Left ventricle myocardium superior (tissue), 1 donor: Measurements from ENCODE around the gene THBS4. TPM values are rescaled to one million over a fixed set of nuclear protein-coding genes. Genes with fewer than 3 reads are reported as not detected.

Source experiments
- ATAC-seq: fragments of 200-7000 bp; cut with Tn5 transposase; one replicate; pipeline ENCODE4 v1.9.1; 2020; ENCODE audit warnings: mild to moderate bottlenecking, moderate library complexity
- DNase-seq: peaks from one replicate; pipeline ENCODE4 v3.0.0-alpha.2; 2020
- intact Hi-C: fragments of 100-400 bp; cut with micrococcal nuclease; formaldehyde crosslinking; loops from one replicate; pipeline ENCODE4 v1.11.0; 2022
- long read RNA-seq: library from polyadenylated mRNA; unstranded; transcript quantifications from one replicate; pipeline ENCODE4 v2.0.0, GENCODE V29; 2021
- total RNA-seq: library from RNA; stranded (reverse); fragmentation: NEBNext Ultra II Directional; extraction: Animal tissue kit (Norgen Biotek cat#: 25700); gene quantifications from one replicate; pipeline ENCODE4 v1.2.1, GENCODE V29; 2021
- donor health status: DM: no; HTN: yes; CAD: no; lungs with severe emphysema.

The THBS4 gene
- total RNA-seq = 29.5 TPM
- long read RNA-seq, transcript THBS4-201 (22 exons, 3,222 nt) = major isoform, 68 of 99 reads
- long read RNA-seq, partial matches to known transcripts = 21 of 99 reads
- long read RNA-seq, other reads (novel, unspliced or antisense) = 10 of 99 reads

DNA sequence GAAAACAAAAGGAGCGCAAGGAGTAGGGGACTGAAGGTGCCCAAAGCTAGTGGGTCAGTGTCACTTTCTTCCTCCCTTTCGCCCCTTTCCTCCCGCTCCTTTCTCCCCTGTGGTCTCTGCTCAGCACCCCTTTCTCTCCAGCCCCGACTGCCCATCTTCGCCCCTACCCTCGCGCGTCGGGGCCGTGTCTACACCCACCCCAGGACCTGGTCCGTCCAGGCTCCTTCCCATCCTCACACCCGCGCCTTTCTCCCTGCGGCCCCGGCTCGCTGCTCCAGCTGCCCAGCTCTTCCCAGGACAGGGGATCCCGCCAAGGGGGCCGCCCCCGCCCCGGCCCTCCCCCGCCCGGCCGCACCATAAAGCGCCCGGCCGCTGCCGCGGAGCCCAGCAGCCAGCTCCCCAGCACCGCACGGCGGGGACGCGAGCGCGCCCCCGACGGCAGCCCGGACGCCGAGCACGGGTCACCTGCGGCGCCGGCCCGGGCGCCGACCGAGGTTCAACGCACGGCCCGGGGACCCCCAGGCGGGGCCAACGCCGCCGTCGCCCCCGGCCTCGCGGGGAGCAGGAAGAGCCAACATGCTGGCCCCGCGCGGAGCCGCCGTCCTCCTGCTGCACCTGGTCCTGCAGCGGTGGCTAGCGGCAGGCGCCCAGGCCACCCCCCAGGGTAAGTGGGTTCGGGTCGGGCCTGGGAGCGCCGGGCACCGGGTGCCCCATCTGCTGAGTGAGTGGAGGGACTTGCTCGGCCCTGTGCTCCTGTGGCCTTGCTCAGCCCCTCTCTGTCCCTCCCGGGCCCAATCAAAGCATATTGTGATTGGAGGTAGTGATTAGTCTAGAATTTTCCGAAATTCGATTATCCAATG is at the start of gene THBS4:
TSS of gene THBS4 (plus strand) at position 387 of the 860 bp plus-strand sequence. CDS start at position 577, 190 bp downstream.
- intact Hi-C loops = no loop called here
- ATAC-seq = peak; percentile 72

DNA sequence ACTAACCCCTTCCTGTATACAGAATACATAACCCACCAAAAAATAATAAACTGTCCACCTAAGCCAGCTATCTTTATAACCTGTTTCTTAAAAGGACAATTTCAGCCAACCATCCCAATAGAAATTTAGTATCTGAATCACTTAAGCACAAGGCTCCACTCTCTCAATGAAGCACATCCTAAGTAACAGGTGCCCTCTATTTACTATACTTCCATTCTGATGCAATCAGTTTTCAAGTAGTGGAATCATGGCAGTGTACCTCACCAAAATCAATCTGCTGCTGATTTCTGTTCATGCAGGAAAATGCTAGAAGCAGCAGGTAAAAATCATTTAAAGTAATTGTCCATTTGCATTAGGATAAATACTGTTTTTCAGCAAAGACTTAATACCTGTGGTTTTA is 48.9 kb upstream of the THBS4 start:
- intact Hi-C loops = no loop called here
- ATAC-seq = no peak
- no peak for DNase-seq

More for the DNA sequence above, at the start of gene THBS4:
- peak; percentile 44 for DNase-seq

DNA sequence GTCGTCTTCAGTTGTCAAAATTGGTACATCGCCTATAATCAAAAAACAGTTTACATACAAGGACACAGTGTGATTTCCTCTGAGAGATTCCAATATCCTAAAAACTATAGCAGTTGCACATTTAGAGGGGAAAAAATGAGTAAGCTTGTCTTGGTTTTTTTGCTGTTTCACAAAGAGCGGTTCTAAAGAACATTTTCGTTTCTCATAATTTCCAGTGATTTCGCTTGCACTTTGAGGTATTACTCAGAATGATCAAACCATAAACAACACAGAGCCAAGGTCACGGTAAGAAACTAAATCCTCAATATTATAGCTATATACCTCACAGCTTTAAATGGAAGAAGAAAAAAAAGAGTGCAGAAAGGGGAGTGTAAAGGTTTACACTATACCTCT is 44.9 kb upstream of the THBS4 start:
- intact Hi-C loops = no loop called here
- no peak for ATAC-seq

DNA sequence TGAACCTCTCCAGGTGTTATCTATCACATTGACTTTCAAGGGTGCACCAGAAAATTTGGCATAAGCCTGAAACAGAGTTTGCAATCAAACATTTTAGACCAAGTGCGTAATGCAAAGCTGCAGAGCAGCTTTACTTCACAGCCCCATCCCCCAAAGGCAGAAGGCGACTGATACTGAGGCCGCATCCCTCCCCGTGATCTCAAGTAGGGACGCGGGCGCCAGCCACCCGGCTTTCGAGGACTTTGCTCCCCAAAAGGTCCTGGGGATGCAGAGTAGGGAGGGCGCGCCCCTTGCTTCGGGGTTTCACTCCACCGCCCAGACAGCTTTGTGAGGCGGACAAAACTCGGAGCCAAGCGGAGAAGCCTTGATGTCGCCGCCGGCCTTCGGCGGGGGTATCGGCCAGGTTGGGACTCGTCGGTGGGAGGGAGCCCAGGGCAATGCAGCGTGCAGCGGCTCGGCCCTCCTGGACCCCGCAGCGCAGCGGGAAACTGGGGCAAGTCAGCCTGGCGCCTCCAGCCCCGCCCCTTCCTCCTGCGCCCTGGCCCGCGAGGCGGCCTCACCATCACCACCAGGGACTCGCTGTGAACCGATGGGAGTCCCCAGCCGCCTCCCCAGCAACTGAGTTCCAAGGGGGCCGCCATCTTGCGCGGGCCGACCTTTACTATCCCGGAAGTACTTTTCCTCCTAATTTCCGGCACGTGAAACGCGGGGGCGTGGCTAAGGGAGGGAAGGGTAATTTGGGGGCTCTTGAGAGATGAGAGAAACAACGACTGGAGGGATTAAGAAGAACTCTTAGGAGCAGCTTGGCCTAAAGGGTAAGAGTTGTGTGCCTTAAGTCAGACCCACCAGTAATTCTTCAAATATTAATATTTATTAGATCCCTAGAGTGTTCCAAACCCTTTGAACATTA is 44.3 kb upstream of the THBS4 start, which contains the start of gene MTX3:
TSS of gene MTX3 (minus strand) at position 665 of the 910 bp plus-strand sequence. CDS start at position 641, 24 bp downstream.
- intact Hi-C loops = no loop called here
- peak; percentile 91 for DNase-seq
- peak; percentile 98 for ATAC-seq

More for the DNA sequence above, 44.9 kb upstream of the THBS4 start:
- no peak for DNase-seq

DNA sequence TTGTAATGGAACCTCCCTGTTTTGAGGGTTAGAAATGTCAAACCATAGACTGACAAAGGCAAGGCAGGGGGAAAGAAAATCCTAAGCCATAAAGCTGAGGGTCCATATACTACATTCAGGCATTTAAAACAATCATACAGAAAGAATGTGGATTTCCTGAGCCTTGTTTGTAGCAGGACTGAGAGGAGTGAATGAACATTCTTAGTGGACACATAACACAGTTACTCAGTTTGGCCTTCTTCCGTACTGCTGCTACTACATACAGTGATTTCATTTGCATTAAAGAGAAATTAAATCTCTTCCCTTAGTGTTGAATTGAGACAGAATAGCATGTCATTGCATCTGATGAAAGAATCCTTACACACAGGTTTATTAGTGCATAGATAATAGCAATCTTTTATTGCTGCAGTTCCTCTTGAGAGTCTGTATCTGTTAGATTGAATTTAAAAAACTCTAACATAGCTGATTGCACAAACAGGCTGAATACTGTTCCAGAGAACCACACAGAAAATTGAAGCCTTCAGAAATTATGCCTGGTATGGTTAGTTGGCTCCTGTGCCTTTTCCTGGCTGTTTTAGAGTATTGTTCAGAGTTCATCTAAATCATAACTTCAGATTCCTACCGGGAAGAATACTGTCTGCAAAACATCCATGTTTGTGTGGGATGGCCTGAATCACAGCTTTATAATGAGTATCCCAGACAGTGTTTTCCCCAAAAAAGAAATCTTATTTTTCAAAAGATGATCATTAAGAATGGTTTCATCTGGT is 42.1 kb upstream of the THBS4 start:
- no peak for DNase-seq
- intact Hi-C loops = no loop called here
- ATAC-seq = no peak

DNA sequence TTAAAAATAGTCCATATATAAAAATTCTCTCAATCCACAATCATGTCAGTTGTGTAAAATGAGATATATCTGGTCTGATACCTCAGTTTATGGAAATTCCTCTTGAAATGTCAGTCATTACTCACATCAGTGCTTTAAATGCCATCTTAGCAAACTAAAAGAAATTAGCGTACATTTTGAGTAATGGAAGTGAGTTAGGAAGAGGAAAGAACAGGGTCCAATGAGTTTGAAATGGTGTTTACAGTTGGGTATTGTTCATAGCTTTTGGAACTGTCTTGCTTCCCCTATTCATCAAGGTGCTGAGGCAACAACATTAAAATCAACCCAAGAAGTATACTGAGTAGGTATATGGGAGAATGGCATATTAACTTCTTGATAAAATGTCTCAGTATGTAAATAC is 35.4 kb upstream of the THBS4 start:
- intact Hi-C loops = no loop called here

DNA sequence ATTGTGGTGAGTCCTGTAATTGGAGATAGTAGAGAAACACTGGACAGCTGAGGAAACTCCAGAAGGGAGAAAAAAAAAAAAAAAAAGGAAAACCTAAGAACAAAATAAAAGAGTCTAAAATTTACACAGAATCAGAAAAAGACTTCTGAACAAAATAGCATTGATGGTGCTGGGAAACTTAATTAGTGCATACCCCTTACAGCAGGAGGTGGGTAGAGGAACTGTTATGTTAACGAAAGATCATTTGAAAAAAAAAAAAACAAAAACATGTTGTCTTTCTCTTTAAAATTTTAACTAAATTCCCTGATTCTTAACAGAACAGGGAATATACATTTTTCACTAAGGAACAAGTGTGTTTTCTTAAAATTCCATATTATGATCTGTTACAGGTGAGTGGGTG is 32.5 kb upstream of the THBS4 start:
- DNase-seq = no peak
- intact Hi-C loops = no loop called here
- ATAC-seq = no peak

More for the DNA sequence above, 35.4 kb upstream of the THBS4 start:
- ATAC-seq (no peak), DNase-seq (no peak)

DNA sequence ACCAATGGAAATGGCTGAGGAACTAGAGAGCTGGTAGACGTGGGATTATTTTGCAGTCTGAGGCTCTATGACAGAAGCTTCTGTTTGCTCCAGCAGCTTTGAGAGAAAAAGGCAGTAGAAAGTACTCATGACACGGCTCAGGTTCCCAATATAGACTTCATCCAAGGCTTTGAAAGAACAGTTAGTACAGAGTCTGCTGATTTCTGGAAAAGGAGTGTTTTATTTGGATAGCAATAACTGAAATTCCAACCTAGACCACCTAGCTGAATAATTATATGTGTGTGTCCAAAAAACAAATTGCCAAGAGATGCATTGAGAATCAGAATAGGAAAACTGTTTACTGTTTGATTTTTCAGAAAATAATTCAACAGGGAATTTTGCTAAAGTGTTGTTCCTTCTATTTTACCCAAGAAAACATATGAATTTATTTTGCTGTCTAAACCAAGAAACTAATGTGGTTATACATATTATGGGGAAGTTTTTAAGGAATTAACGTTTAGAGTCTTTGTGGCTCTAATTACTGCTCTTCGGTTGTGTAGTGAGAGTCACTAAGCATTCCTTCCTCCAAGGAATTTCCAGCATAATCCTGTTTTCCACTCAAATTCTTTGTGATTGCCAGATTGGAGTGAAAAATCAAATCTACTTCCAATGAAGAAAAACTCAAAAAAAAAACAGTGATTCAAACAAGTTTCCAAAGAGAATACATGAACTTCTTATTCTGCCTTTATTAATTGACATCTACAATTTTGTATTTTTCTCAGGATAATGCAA is 26.0 kb upstream of the THBS4 start:
- intact Hi-C loops = no loop called here
- DNase-seq (no peak), ATAC-seq (no peak)

DNA sequence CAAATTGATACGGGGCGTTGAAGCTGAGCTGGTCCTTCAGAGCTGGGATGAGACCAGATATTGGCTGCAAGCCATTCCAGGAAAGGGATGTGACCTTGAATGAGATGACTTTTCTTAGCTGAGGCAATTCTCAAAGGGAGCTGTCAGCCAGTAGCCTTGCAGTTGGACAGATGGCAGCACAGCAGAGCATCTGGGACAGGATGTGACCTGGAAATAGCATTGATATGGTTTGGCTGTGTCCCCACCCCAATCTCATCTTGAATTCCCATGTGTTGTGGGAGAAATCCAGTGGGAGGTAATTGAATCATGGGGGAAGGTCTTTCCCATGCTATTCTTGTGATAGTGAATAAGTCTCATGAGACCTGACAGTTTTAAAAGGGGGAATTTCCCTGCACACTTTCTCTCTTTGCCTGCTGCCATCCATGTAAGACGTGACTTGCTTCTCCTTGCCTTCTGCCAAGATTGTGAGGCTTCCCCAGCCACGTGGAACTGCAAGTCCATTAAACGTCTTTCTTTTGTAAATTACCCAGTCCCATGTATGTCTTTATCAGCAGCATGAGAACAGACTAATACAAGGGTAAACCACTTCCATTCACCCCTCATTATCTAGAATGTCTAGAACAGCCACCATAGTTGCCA is 24.3 kb upstream of the THBS4 start:
- DNase-seq = no peak
- intact Hi-C loops = no loop called here
- ATAC-seq = peak; percentile 91

DNA sequence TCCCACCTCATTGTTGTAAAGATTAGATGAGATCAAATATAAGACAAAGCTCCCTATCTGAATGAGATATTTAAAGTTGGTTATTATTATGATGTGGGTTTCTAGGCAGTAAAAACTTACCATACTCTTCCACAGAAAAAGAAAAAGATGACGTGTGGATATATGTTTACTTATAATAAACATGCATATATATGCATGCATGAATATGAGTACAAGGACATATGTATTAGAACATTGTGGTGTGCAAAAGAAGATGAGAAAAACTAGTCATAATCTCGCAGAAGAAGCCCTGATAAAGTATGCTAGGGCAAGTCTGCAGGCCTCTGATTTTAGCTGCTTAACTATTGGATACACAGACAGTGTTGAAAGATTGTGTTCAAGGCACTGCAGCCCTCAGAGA is 10.1 kb upstream of the THBS4 start:
- ATAC-seq (no peak), DNase-seq (no peak)
- intact Hi-C loops = no loop called here

DNA sequence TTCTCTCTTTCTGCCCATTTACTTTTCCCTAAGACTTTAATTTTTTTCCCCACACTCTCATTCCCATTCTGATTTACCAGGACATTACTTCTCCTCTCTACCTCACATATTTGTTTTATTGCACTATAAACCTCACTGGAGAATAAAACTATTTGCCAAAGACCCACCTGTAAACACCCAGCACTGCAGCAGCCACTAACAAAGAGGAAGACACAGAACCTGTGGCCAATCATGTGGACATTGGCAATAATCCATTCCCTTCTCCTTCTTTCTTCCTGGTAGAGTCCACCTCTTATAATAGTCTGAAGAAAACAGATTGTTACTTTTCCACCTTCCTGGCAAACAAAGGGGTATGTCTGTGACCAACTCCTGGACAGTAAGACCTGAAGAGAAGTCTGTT is 8.3 kb upstream of the THBS4 start:
- intact Hi-C loops = no loop called here
- DNase-seq = no peak
- no peak for ATAC-seq

DNA sequence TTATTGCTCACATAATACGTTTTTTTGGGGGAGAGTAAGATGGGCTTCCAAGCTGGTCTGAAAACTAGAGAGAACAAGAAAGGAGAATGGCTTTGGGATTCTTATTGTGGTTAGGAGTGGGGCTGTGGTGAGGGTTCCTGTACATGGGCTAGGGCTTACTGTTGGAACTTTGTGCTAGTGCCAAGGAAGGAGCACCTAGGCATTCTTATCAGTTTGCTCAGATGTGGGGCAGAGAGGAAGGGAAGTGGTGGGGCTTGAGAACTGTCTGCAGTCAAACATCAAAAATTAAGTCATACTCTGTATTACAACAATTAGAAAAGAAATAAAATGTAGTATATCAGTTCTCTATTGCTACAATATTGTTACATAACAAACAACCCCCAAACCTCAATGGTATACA is 4.0 kb upstream of the THBS4 start:
- ATAC-seq (no peak), DNase-seq (no peak)
- intact Hi-C loops = no loop called here

DNA sequence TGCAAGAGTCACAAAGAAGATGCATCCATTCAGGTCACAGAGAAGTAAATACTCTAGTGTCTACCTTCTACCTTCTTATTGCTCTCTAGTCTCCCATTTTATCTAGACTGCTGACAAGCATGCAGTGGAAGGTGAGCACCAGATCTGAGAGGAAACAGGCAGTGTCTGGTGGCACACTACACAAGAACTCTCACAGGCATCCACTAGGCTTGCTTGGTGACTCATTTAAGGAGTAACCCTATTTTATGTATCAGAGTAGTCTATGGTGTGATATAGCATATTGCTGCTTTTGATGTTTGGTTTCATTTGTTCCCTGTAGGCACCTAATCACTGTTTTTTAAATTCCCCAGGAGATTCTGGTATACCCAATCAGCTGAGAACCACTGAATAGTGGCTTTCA is 1.6 kb upstream of the THBS4 start:
- no peak for ATAC-seq
- no peak for DNase-seq
- intact Hi-C loops = no loop called here

DNA sequence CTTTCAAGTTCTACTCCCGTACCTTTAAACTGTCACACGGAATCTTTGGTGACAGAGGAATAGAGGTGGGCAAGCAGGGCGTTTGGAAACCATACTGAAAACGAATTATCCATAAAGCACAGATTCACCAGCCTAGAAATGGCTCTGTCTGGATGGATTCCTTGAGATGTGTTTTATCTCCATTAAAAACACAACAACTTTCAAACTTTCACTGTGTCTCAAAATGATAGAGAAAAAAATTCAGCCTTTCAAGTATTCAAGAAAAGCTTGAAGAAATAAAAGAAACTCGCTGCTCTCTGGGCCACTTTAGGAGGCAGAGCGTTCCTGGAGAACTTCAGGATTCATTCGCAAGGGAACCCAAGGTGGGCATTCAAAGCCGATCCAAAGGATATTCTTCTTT is 589 bp upstream of the THBS4 start:
- DNase-seq (no peak), ATAC-seq (no peak)
- intact Hi-C loops = no loop called here

DNA sequence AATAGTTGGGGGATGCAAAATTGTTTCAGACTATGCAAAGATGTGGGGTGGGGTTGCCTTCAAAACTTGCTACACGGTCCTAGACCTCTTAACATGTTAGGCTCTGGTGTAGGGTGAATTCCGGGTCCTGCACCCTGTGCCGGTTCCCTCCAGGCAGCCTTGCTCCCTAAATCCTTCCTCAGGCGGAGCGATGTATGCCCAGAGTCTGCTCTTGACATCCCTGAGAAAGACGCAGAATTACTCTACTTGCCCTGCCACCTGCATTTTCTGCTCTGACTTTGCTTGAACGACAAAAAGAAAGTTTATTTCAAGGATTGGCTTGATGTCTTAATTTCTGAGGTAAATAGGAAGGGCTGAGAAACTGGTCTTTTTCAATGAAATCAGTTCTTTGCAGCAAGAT is 691 bp downstream of the THBS4 start:
- ATAC-seq = no peak
- no peak for DNase-seq
- intact Hi-C loops = no loop called here

DNA sequence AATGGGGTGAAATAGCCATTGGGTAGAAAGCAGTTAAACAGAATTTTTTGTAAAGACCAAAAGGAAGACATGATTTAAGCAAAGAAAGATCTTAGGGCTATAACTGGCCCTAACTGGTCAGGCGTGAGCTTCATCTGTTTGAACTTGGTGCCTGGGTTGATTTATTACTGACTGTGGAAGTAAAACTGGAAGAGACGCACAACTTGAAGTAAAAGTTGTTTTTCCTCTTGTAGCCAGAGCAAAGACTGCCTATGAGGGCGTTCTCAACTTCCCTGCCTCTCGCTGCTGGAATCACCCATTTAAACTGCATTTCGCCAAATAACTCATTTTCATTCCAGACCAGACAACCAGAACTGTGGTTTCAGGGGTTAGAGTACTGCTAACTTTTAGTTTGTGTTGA is 1.5 kb downstream of the THBS4 start:
- DNase-seq (no peak), ATAC-seq (no peak)
- intact Hi-C loops = no loop called here

DNA sequence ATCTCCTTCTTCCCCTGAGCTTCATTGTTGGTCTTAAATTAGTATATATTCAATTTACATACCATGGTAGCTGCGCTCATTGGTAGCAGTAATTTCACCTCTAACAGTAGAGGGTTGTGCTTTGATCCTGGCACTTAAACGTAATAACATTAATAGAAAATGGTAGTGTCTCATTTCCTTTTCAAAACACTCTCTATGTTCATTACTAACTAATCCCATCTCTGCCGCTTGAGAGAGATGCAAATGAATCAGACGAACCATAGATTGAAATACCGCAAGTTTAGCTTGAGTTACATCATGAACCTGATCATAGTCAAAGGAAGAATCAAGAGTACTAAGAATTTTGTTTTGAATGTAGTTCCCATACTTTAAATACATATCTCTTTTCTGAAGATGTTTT is 2.2 kb downstream of the THBS4 start:
- no peak for DNase-seq
- intact Hi-C loops = no loop called here
- no peak for ATAC-seq

DNA sequence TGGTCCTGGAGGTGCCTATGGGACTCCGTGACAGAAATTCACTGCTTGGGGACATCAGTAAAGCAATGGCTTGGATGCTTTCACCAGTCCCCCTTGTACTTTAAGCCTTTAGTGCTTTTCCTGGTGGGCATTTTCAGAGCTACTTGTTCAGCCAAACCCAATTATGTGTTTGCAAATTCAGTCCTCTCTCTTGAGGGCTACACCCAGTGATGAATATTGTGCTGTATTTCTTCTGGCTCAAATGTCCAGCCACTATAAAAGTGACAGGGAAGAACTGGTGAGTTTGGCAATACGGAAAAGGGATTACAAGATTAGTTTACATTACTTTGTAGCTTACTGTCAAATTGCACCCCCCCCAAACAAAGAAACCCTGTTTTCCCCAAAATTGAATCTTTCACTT is 4.5 kb downstream of the THBS4 start:
- ATAC-seq (no peak), DNase-seq (no peak)
- intact Hi-C loops = no loop called here
